HepG2 (cell line): Measurements from ENCODE around the gene GALK2. TPM values are rescaled to one million over a fixed set of nuclear protein-coding genes. Genes with fewer than 3 reads are reported as not detected.

Experiments
- ARHGAP35 ChIP-seq: sonication (generic); formaldehyde crosslinking; IDR thresholded peaks from 2 replicates; pipeline ENCODE4 v1.9.0; 2022; ENCODE audit warnings: mild to moderate bottlenecking, inconsistent platforms, moderate library complexity, missing genetic modification reagents, borderline replicate concordance
- BHLHE40 ChIP-seq: IDR thresholded peaks from 2 replicates; pipeline ENCODE4 v1.6.1; 2011; ENCODE audit warnings: low read length, improper control_type of control experiment
- ELF3 ChIP-seq: IDR thresholded peaks from 2 replicates; pipeline ENCODE4 v1.6.1; 2016; ENCODE audit warnings: missing genetic modification reagents, missing compliant biosample characterization
- HDAC1 ChIP-seq: sonication (generic); formaldehyde crosslinking; IDR thresholded peaks from 2 replicates; pipeline ENCODE4 v1.5.1; 2020; ENCODE audit warnings: mild to moderate bottlenecking, missing genetic modification reagents
- HDAC6 ChIP-seq: fragments of 200-600 bp; sonication (generic); IDR thresholded peaks from 2 replicates; pipeline ENCODE4 v1.7.0; 2017; ENCODE audit warnings: mild to moderate bottlenecking, antibody characterized with exemption, low read length, low read depth
- IKZF4 ChIP-seq: sonication (generic); formaldehyde crosslinking; IDR thresholded peaks from 2 replicates; pipeline ENCODE4 v1.5.1; 2020; ENCODE audit warnings: borderline replicate concordance, mild to moderate bottlenecking, low read depth, missing genetic modification reagents; ENCODE audit errors: not compliant biosample characterization
- IRX3 ChIP-seq: sonication (generic); formaldehyde crosslinking; IDR thresholded peaks from 2 replicates; pipeline ENCODE4 v1.8.1; 2023; ENCODE audit warnings: mild to moderate bottlenecking, low read depth, missing genetic modification reagents, borderline replicate concordance
- KAT2B ChIP-seq: fragments of 150-350 bp; IDR thresholded peaks from 2 replicates; pipeline ENCODE4 v1.6.1; 2014; ENCODE audit warnings: low read depth, low read length, borderline replicate concordance
- KDM2A ChIP-seq: sonication (generic); formaldehyde crosslinking; IDR thresholded peaks from 2 replicates; pipeline ENCODE4 v1.4.0; 2020; ENCODE audit warnings: low read depth, missing genetic modification reagents, borderline replicate concordance
- KLF16 ChIP-seq, 2 experiments: sonication (generic) in 1 of 2; formaldehyde crosslinking in 1 of 2; IDR thresholded peaks; 2 replicates each; pipeline versions ENCODE4 v1.6.1 to v1.8.0; 2016 to 2023; ENCODE audit warnings: missing genetic modification reagents in 2 of 2, missing compliant biosample characterization in 1 of 2
- KLF6 ChIP-seq: IDR thresholded peaks from 2 replicates; pipeline ENCODE4 v1.8.0; 2016; ENCODE audit warnings: missing biosample characterization, missing genetic modification reagents
- MAF1 ChIP-seq: sonication (generic); formaldehyde crosslinking; IDR thresholded peaks from 2 replicates; pipeline ENCODE4 v1.5.0; 2020; ENCODE audit warnings: missing genetic modification reagents, borderline replicate concordance
- MAFF ChIP-seq: IDR thresholded peaks from 2 replicates; pipeline ENCODE4 v1.6.1; 2011; ENCODE audit warnings: low read depth, low read length, improper control_type of control experiment
- MEF2D ChIP-seq: sonication (generic); formaldehyde crosslinking; IDR thresholded peaks from 2 replicates; pipeline ENCODE4 v1.5.1; 2020; ENCODE audit warnings: mild to moderate bottlenecking, missing genetic modification reagents
- MTA3 ChIP-seq: sonication (generic); formaldehyde crosslinking; IDR thresholded peaks from 2 replicates; pipeline ENCODE4 v1.4.0; 2020; ENCODE audit warnings: missing genetic modification reagents
- NFYB ChIP-seq: sonication (generic); formaldehyde crosslinking; IDR thresholded peaks from 2 replicates; pipeline ENCODE4 v1.4.0; 2020; ENCODE audit warnings: missing genetic modification reagents
- NR2F6 ChIP-seq, 2 experiments: IDR thresholded peaks; 2 replicates each; pipeline ENCODE4 v1.6.1; 2016; ENCODE audit warnings: antibody characterized with exemption in 1 of 2, mild to moderate bottlenecking in 1 of 2
- PHB2 ChIP-seq: fragments of 450-650 bp; IDR thresholded peaks from 2 replicates; pipeline ENCODE4 v1.6.1; 2018; ENCODE audit not compliant: partially characterized antibody
- REPIN1 ChIP-seq: sonication (generic); formaldehyde crosslinking; IDR thresholded peaks from 2 replicates; pipeline ENCODE4 v1.8.0; 2022; ENCODE audit warnings: missing genetic modification reagents, low read depth, mild to moderate bottlenecking, borderline replicate concordance
- ZNF124 ChIP-seq: sonication (generic); formaldehyde crosslinking; IDR thresholded peaks from 2 replicates; pipeline ENCODE4 v1.4.0; 2020; ENCODE audit warnings: missing genetic modification reagents
- ZNF354B ChIP-seq: sonication (generic); formaldehyde crosslinking; IDR thresholded peaks from 2 replicates; pipeline ENCODE4 v1.8.0; 2022; ENCODE audit warnings: mild to moderate bottlenecking, missing genetic modification reagents
- ZNF468 ChIP-seq: sonication (generic); formaldehyde crosslinking; IDR thresholded peaks from 2 replicates; pipeline ENCODE4 v1.8.0; 2022; ENCODE audit warnings: mild to moderate bottlenecking, moderate library complexity, missing genetic modification reagents
- ZNF558 ChIP-seq: sonication (generic); formaldehyde crosslinking; IDR thresholded peaks from 2 replicates; pipeline ENCODE4 v1.9.0; 2022; ENCODE audit warnings: mild to moderate bottlenecking, missing genetic modification reagents, borderline replicate concordance
- ZNF703 ChIP-seq: sonication (generic); formaldehyde crosslinking; IDR thresholded peaks from 2 replicates; pipeline ENCODE4 v1.5.1; 2020; ENCODE audit warnings: missing genetic modification reagents, mild to moderate bottlenecking, moderate library complexity, borderline replicate concordance
- polyA plus RNA-seq, 8 experiments: library from polyadenylated mRNA; depleted of rRNA in 3 of 8; stranded (reverse) in 7 of 8; unstranded in 1 of 8; fragments of >200 nt; fragmentation: Illumina TruSeq in 4 of 8; extraction: Trizol in 4 of 8; gene quantifications; 2 replicates each; pipeline versions ENCODE4 v1.2.1 to v1.2.3, GENCODE V29; 2011 to 2016; ENCODE audit warnings: low read depth in 4 of 8, missing spikeins in 1 of 8, mixed read lengths in 1 of 8; ENCODE audit not compliant: insufficient read depth in 1 of 8
- total RNA-seq, 5 experiments: library from RNA; depleted of rRNA; stranded (reverse); fragments of >200 nt; fragmentation: Illumina TruSeq; extraction: Trizol; gene quantifications; 2 replicates each; pipeline ENCODE4 v1.2.3, GENCODE V29; 2016; ENCODE audit warnings: low read depth in 1 of 5
- TF ChIP-seq, protein P1 (sequence below): sonication (generic); formaldehyde crosslinking; IDR thresholded peaks from 2 replicates; pipeline ENCODE4 v1.8.1; 2023; ENCODE audit warnings: mild to moderate bottlenecking, moderate library complexity, missing genetic modification reagents
- TF ChIP-seq, protein P2 (sequence below): sonication (generic); formaldehyde crosslinking; IDR thresholded peaks from 2 replicates; pipeline ENCODE4 v1.8.1; 2023; ENCODE audit warnings: mild to moderate bottlenecking, missing genetic modification reagents
- TF ChIP-seq, protein P3 (sequence below): sonication (generic); formaldehyde crosslinking; IDR thresholded peaks from 2 replicates; pipeline ENCODE4 v1.9.0; 2021; ENCODE audit warnings: missing genetic modification reagents, borderline replicate concordance

GALK2 gene
- total and polyA plus RNA-seq, 2 of the 13 experiments (the other 11 are each of a cell fraction or from before 2014, with no cell fraction given) = 17.6 to 32.8 TPM

DNA sequence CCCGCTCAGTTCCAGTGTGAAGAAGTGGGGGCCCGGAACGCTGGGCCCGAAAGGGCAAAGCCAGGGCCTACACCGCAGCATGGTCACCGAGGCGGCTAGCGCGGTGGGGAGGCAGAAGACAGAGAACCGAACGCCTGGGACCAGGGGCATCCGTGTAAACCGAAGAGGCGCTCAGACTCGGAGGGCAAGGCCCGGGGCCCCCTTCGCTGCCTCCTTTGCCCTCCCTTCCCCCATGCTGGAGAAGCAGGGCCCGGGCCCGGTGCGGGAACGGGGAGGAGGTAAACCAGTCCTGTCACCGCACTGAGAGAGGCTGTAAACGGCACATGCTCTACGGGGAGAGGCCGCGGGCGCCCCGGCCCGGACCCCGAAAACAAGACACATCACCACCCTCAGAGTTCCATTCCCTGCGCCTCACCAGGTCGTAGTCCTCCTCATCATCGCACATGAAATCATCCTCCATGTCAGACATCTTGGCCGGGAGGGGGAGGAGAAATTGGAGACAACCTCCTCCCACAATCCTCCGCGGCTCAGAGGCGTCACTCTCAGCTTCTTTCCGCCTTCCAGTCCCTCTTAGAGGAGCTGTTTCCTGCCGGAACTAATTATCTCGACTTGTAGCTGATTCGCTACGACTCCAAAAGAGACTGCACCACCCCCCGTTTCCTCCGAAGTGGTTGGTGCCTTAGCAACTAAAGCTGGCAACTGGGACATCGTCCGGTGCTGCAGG, 14.8 kb upstream of the GALK2 start, which contains the start of gene COPS2 (continued):
- 0 out of 2 replicates have a peak, but pooled peaks have one; percentile 2 for TF ChIP-seq MAFF
- TF ChIP-seq ZNF468 (CRISPR knock-in tag) = no peak
- no peak for TF ChIP-seq IKZF4 (CRISPR knock-in tag)
- no peak; the same call in 1 of the 2 replicates for TF ChIP-seq MAF1 (CRISPR knock-in tag)
- TF ChIP-seq, protein P1, sequence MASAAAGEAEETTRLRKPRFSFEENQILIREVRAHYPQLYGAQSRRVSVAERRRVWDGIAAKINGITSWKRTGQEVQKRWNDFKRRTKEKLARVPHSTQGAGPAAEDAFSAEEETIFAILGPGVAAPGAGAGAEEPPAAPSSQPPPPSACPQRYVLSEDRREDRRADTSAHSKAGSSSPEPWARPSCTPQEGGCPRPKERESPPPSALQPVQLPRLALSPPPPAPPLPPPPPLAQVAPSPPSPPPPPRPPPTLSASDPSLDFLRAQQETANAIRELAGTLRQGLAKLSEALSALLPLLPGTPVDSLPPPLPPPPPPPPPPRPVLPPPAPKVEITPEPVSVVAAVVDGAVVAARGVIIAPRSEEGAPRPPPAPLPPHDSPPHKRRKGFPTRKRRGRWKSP (CRISPR knock-in tag) = peak; percentile 54; the same call in 1 of the 2 replicates
- TF ChIP-seq ELF3 (CRISPR knock-in tag) = peak; percentile 93
- TF ChIP-seq ZNF703 (CRISPR knock-in tag) = 0 out of 2 replicates have a peak, but pooled peaks have one; percentile 58
- no peak for TF ChIP-seq ARHGAP35 (CRISPR knock-in tag)
- peak; percentile 67 for TF ChIP-seq KLF6 (CRISPR knock-in tag)
- no peak for TF ChIP-seq NR2F6 (IDR thresholded peaks at IDR 0.05)
- no peak; the same call in 1 of the 2 replicates for TF ChIP-seq NR2F6 (CRISPR knock-in tag; IDR thresholded peaks at IDR 0.05)
- TF ChIP-seq ZNF124 (CRISPR knock-in tag) = peak; percentile 75; the same call in 1 of the 2 replicates
- TF ChIP-seq PHB2 = no peak
- peak; percentile 58 for TF ChIP-seq MEF2D
- peak; percentile 93 for TF ChIP-seq REPIN1 (CRISPR knock-in tag)
- TF ChIP-seq HDAC1 (CRISPR knock-in tag) = peak; percentile 78
- TF ChIP-seq KDM2A (CRISPR knock-in tag) = peak; percentile 80
- TF ChIP-seq ZNF354B (CRISPR knock-in tag) = no peak
- TF ChIP-seq BHLHE40 = peak; percentile 55; the same call in 1 of the 2 replicates
- peak in 1 of 2 experiments; percentile 69; a peak in 1 of 4 replicates for TF ChIP-seq KLF16 (CRISPR knock-in tag; IDR thresholded peaks at IDR 0.05)
- TF ChIP-seq, protein P2, sequence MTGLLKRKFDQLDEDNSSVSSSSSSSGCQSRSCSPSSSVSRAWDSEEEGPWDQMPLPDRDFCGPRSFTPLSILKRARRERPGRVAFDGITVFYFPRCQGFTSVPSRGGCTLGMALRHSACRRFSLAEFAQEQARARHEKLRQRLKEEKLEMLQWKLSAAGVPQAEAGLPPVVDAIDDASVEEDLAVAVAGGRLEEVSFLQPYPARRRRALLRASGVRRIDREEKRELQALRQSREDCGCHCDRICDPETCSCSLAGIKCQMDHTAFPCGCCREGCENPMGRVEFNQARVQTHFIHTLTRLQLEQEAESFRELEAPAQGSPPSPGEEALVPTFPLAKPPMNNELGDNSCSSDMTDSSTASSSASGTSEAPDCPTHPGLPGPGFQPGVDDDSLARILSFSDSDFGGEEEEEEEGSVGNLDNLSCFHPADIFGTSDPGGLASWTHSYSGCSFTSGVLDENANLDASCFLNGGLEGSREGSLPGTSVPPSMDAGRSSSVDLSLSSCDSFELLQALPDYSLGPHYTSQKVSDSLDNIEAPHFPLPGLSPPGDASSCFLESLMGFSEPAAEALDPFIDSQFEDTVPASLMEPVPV = peak; percentile 51; the same call in 1 of the 2 replicates
- no peak for TF ChIP-seq HDAC6
- TF ChIP-seq KAT2B = no peak
- TF ChIP-seq IRX3 (CRISPR knock-in tag) = no peak
- peak; percentile 59 for TF ChIP-seq NFYB (CRISPR knock-in tag)
- TF ChIP-seq MTA3 (CRISPR knock-in tag) = no peak
- 0 out of 2 replicates have a peak, but pooled peaks have one; percentile 14 for TF ChIP-seq ZNF558 (CRISPR knock-in tag)
- TF ChIP-seq, protein P3, sequence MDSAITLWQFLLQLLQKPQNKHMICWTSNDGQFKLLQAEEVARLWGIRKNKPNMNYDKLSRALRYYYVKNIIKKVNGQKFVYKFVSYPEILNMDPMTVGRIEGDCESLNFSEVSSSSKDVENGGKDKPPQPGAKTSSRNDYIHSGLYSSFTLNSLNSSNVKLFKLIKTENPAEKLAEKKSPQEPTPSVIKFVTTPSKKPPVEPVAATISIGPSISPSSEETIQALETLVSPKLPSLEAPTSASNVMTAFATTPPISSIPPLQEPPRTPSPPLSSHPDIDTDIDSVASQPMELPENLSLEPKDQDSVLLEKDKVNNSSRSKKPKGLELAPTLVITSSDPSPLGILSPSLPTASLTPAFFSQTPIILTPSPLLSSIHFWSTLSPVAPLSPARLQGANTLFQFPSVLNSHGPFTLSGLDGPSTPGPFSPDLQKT (CRISPR knock-in tag) = no peak
